ENCODE results near the gene KRTAP4-6. TPM values are rescaled to one million over a fixed set of nuclear protein-coding genes. Genes with fewer than 3 reads are reported as not detected.
"Not testable (repeated sequence)": the region's sequence is repeated elsewhere in the genome, so short reads cannot be mapped to it uniquely, and the experiment has no call there.

Gene KRTAP4-6
- total and polyA plus RNA-seq, 8 donors, result not detected

DNA sequence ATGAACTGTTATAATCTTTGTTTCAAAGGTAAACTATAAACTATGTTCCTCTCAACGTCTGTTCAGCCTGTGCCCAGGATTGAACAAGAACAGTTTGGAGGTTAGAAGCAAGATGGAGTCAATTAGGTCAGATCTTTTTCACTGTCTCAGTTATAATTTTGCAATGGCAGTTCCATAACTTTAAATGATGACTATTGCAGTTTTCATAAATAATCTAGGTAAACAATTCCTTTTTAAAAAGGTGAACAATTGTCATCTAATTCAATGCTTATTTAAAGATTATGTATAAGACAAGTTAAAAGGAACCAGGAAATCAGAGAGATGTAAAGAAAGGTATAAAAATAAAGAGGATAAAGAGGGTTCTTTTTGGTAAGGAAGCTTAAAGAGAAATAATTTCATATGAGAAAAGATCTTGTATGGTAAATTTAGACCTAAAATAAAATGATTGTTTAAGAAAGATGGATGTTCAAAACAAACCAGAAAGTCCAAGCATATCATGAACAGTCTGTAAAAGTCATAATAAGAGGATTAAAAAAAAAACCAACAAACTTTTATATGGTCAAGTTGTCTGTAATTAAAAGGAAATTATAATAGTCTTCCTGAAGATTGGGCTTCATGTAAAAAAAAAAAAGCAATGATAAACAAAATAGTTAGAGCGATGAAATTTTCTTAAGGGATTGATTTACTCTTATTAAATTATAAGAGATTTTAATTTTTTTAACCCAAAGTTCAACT is 29.0 kb downstream of the KRTAP4-6 start:
- ATAC-seq (no peak), DNase-seq (no peak), FAIRE-seq (no peak)

DNA sequence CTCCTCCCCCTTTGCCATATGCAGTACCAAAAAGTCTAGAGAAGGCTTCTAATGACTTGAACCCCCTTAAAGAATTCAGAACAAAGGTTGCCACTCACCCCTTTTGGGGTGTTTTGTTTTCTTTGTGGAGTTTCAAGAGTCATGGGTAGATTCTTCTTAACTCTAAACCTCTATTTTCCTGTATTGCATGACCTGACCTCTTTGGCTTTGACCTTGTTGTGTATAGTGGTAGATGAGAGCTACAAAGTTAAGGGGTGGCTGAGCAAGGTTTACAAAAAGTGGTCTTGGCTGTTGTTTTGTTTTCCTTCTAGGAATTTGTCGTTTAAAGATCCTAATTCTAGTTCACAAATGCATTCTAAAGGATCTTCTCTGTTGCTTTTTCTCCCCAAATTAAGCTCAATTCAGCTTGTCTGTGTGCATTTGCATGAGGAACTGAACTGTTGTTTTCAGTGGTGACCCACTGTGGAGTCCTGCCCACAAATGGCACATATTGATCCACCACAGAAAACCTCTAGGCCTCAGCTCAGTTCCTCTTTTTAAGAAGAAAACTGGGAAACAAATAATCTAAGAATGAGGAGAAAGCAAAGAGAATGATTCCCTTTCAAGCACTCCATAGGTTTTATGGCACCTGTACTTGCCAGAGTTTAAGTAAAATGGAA is 31.5 kb downstream of the KRTAP4-6 start:
- 0 to 51% methylated on average over 1 of the region's 1 CpG for WGBS, 2 donors
- H3K4me3 ChIP-seq; ATAC-seq; H3K27ac ChIP-seq; H3K4me1 ChIP-seq; H3K9me3 ChIP-seq; H3K36me3 ChIP-seq; intact Hi-C loops (cut with DNase I); DNase-seq; FAIRE-seq; H3K27me3 ChIP-seq: not testable (repeated sequence)

More for the DNA sequence above, 29.0 kb downstream of the KRTAP4-6 start:
- H3K4me1 ChIP-seq, result no peaks in the 10 kb centered on the region
- H3K9me3 ChIP-seq, result no peaks in the 10 kb centered on the region
- H3K4me3 ChIP-seq, result no peak overlapping the region
- H3K27ac ChIP-seq, result no peak overlapping the region
- intact Hi-C loops (cut with DNase I), result no loop called here
- 66 to 81% methylated on average over 2 of the region's 2 CpGs for WGBS, 2 donors
- TF ChIP-seq, protein P1, sequence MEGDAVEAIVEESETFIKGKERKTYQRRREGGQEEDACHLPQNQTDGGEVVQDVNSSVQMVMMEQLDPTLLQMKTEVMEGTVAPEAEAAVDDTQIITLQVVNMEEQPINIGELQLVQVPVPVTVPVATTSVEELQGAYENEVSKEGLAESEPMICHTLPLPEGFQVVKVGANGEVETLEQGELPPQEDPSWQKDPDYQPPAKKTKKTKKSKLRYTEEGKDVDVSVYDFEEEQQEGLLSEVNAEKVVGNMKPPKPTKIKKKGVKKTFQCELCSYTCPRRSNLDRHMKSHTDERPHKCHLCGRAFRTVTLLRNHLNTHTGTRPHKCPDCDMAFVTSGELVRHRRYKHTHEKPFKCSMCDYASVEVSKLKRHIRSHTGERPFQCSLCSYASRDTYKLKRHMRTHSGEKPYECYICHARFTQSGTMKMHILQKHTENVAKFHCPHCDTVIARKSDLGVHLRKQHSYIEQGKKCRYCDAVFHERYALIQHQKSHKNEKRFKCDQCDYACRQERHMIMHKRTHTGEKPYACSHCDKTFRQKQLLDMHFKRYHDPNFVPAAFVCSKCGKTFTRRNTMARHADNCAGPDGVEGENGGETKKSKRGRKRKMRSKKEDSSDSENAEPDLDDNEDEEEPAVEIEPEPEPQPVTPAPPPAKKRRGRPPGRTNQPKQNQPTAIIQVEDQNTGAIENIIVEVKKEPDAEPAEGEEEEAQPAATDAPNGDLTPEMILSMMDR (IDR thresholded peaks at IDR 0.05), result no peak
- H3K36me3 ChIP-seq, result no peaks in the 10 kb centered on the region
- no peaks in the 10 kb centered on the region for H3K27me3 ChIP-seq

DNA sequence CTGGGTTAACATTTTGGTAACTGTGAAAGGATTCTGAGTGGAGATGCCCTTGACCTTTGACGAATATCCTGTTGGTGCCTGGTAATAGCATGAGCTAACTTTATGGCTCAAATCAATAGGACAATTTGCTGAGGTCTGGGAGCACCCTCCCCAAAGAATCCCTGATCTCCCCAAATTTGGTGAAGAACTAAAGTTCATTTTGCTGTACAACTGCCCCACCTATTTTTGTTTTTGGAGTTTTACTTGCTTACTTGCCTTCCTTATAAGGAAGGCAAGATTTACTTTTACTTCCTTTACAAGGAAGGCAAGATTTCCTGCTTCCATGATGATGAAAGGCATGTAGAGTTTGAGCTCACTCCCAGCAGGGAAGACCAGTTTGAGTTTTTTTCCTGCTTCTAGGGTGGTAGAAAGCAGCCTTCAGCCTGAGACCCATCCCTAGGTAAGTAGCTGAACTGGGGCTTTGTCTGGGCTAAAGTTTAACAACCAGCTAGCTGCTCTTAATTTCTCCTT is 32.3 kb downstream of the KRTAP4-6 start:
- Histone ChIP-seq H3K27ac (no peak overlapping the region), H3K9me3 (no peaks in the 10 kb centered on the region), H3K4me1 (no peaks in the 10 kb centered on the region), H3K4me3 (no peak overlapping the region), H3K36me3 (no peaks in the 10 kb centered on the region), H3K27me3 (no peaks in the 10 kb centered on the region)
- no peak for DNase-seq
- TF ChIP-seq, protein P1 (IDR thresholded peaks at IDR 0.05), result no peak
- no peak for ATAC-seq
- intact Hi-C loops (cut with DNase I), result no loop called here
- WGBS, 2 donors, result 29 to 35% methylated on average over 1 of the region's 1 CpG
- no peak for FAIRE-seq

DNA sequence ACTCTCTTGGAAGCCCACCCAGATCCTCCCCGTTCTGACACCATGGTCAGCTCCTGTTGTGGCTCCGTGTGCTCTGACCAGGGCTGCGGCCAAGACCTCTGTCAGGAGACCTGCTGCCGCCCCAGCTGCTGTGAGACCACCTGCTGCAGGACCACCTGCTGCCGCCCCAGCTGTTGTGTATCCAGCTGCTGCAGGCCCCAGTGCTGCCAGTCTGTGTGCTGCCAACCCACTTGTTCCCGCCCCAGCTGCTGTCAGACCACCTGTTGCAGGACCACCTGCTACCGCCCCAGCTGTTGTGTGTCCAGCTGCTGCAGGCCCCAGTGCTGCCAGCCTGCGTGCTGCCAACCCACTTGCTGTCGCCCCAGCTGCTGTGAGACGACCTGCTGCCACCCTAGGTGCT is 35.0 kb downstream of the KRTAP4-6 start, which contains the start of gene KRTAP4-9:
Gene KRTAP4-9, plus strand, starts transcription at position 43 of the 400 bp plus-strand sequence. Its CDS starts 0 bp downstream, at position 43.
- DNase-seq; ATAC-seq; H3K36me3 ChIP-seq; FAIRE-seq; H3K4me3 ChIP-seq; H3K9me3 ChIP-seq; H3K27ac ChIP-seq; intact Hi-C loops (cut with DNase I); H3K27me3 ChIP-seq; H3K4me1 ChIP-seq: not testable (repeated sequence)
- WGBS, 2 donors, result 57 to 59% methylated on average over 6 to 10 of the region's 10 CpGs

DNA sequence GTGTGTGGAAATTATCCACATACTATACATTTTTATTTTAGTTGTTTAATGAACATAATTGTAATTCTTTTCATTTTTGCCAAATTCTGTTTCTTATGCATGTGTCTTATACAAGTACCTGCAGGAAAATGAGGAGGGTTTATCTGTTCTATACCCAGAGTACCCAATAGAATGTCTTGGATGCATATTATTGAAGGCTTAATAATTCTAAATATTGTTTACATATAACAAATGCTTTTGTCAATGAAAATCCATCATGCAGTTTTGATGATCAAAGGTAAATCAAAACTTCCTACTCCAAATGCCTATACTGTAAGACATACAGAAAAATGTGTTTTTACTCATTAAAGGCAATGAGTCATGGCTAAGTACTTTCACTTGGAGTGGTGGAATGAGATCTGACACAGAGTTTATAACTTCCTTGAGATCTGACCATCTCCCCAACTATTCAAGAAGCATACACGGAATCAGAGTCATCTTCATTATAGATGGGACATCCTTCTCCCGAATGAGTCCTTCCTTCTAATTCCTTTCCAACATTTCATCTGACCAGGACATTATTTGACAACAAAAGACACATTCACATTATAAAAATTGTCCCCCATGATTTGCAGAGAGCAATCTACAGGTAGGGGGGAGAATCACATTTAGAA is 35.8 kb downstream of the KRTAP4-6 start:
- ATAC-seq; H3K4me1 ChIP-seq; FAIRE-seq; H3K27me3 ChIP-seq; H3K9me3 ChIP-seq; H3K4me3 ChIP-seq; H3K36me3 ChIP-seq; intact Hi-C loops (cut with DNase I); DNase-seq; H3K27ac ChIP-seq: not testable (repeated sequence)
- WGBS, 2 donors, result 45 to 66% methylated on average over 2 of the region's 2 CpGs

DNA sequence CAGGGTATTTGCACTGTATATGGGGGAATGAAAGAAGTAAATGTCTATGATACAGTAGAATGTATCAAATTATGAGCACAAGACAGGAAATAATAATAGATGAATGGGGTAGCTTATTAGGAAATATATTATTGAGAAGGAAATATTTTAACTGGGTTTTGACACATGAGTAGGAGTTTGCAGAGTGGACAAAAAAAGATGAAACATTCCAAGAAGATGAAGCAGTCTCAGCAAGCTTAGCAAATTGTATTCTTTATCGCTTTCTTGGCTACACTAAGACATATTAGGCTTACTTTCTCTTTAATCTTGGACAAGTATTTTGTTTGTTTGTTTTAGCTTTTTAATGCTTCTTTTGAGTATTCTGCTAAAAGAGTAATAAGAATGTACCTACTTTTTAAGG is 36.4 kb downstream of the KRTAP4-6 start:
- intact Hi-C loops (cut with DNase I), result no loop called here
- Histone ChIP-seq H3K4me1 (no peaks in the 10 kb centered on the region), H3K27me3 (no peaks in the 10 kb centered on the region), H3K36me3 (no peaks in the 10 kb centered on the region), H3K27ac (no peak overlapping the region), H3K4me3 (no peak overlapping the region), H3K9me3 (no peaks in the 10 kb centered on the region)
- ATAC-seq (no peak), FAIRE-seq (no peak), DNase-seq (no peak)
- WGBS, 2 donors, result 89 to 98% methylated on average over 1 of the region's 1 CpG
- TF ChIP-seq, protein P1 (IDR thresholded peaks at IDR 0.05), result no peak
